SK-N-SH (cell line): ENCODE measurements around the gene MPST.

Experiments
- CTCF ChIP-seq: fragments of 200-600 bp; sonication (generic); IDR thresholded peaks from 2 replicates; pipeline ENCODE4 v1.6.1; 2017; ENCODE audit warnings: antibody characterized with exemption, mild to moderate bottlenecking, moderate library complexity
- ELF1 ChIP-seq: IDR thresholded peaks from 2 replicates; pipeline ENCODE4 v1.4.0; 2012
- EP300 ChIP-seq, 2 experiments: IDR thresholded peaks; 2 replicates each; pipeline versions ENCODE4 v1.4.0 to v1.6.1; 2012; ENCODE audit warnings: borderline replicate concordance in 1 of 2, low read depth in 1 of 2, low read length in 1 of 2
- EZH2phosphoT487 ChIP-seq: fragments of 200-600 bp; sonication (generic); IDR thresholded peaks from 2 replicates; pipeline ENCODE4 v1.6.1; 2017; ENCODE audit warnings: low read depth, mixed run types, mild to moderate bottlenecking, antibody characterized with exemption, moderate library complexity, borderline replicate concordance
- FOXM1 ChIP-seq: IDR thresholded peaks from 2 replicates; pipeline ENCODE4 v1.4.0; 2012; ENCODE audit warnings: low read depth, mild to moderate bottlenecking
- JUND ChIP-seq: IDR thresholded peaks from 2 replicates; pipeline ENCODE4 v1.4.0; 2012
- MAX ChIP-seq: IDR thresholded peaks from 2 replicates; pipeline ENCODE4 v1.4.0; 2012; ENCODE audit warnings: low read depth
- RAD21 ChIP-seq: IDR thresholded peaks from 2 replicates; pipeline ENCODE4 v1.6.1; 2012; ENCODE audit warnings: mild to moderate bottlenecking, low read length
- RCOR1 ChIP-seq: fragments of 150-350 bp; IDR thresholded peaks from 2 replicates; pipeline ENCODE4 v1.6.1; 2017; ENCODE audit warnings: antibody characterized with exemption, low read length
- REST ChIP-seq: IDR thresholded peaks from 2 replicates; pipeline ENCODE4 v1.6.1; 2012; ENCODE audit warnings: mild to moderate bottlenecking, low read depth, low read length, moderate library complexity
- SMC3 ChIP-seq: IDR thresholded peaks from 2 replicates; pipeline ENCODE4 v1.6.1; 2012; ENCODE audit warnings: low read depth, low read length, improper control_type of control experiment
- TEAD4 ChIP-seq: IDR thresholded peaks from 2 replicates; pipeline ENCODE4 v1.4.0; 2012; ENCODE audit warnings: mild to moderate bottlenecking, borderline replicate concordance; ENCODE audit not compliant: insufficient read depth
- USF2 ChIP-seq: fragments of 150-350 bp; IDR thresholded peaks from 2 replicates; pipeline ENCODE4 v1.6.1; 2017; ENCODE audit warnings: antibody characterized with exemption, low read length, low read depth, borderline replicate concordance
- YY1 ChIP-seq: IDR thresholded peaks from 2 replicates; pipeline ENCODE4 v1.4.0; 2012; ENCODE audit warnings: low read depth, mild to moderate bottlenecking

GRCh38 chr22:37017356-37017755, 2.2 kb upstream of the MPST start:
- no peak for TF ChIP-seq RCOR1
- TF ChIP-seq CTCF: no peak
- TF ChIP-seq FOXM1: no peak
- TF ChIP-seq TEAD4: no peak
- TF ChIP-seq REST: no peak
- no peak for TF ChIP-seq YY1
- no peak for TF ChIP-seq EP300 (IDR thresholded peaks at IDR 0.05; ENCODE audit: borderline replicate concordance in 1 of 2, low read depth in 1 of 2, low read length in 1 of 2)
- no peak for TF ChIP-seq JUND
- no peak for TF ChIP-seq MAX
- TF ChIP-seq RAD21: no peak
- no peak for TF ChIP-seq SMC3
- TF ChIP-seq EZH2phosphoT487: no peak
- TF ChIP-seq USF2: no peak
- no peak for TF ChIP-seq ELF1
